Measurements from ENCODE around the gene MOXD1.
A peak's percentile ranks its signal among the peaks of the same experiment; 100 is the strongest.

The MOXD1 gene

GRCh38 chr6:132344811-132345210, 56.5 kb downstream of the MOXD1 start:
- Histone ChIP-seq H3K27me3 (ENCODE audit: insufficient read depth, poor library complexity, severe bottlenecking) (no peaks in the 10 kb centered on the region), H3K36me3 (ENCODE audit: low read depth) (no peaks in the 10 kb centered on the region), H3K4me3 (ENCODE audit: severe bottlenecking) (no peak overlapping the region), H3K4me1 (ENCODE audit: insufficient read depth, poor library complexity, severe bottlenecking) (no peaks in the 10 kb centered on the region), H3K9me3 (ENCODE audit: severe bottlenecking) (no peaks in the 10 kb centered on the region), H3K27ac (ENCODE audit: poor library complexity, severe bottlenecking) (no peak overlapping the region)
- no peak for DNase-seq (ENCODE audit: low spot score)
- ATAC-seq (ENCODE audit: low read depth): no peak
- no peak for TF ChIP-seq CTCF (IDR thresholded peaks at IDR 0.05; ENCODE audit: poor library complexity, severe bottlenecking)

GRCh38 chr6:132341646-132342045, 59.6 kb downstream of the MOXD1 start:
- TF ChIP-seq CTCF (IDR thresholded peaks at IDR 0.05; ENCODE audit: poor library complexity, severe bottlenecking): no peak
- H3K36me3 ChIP-seq (ENCODE audit: low read depth): no peaks in the 10 kb centered on the region
- H3K4me1 ChIP-seq (ENCODE audit: insufficient read depth, poor library complexity, severe bottlenecking): no peaks in the 10 kb centered on the region

GRCh38 chr6:132334521-132334885, 66.8 kb downstream of the MOXD1 start:
- no peaks in the 10 kb centered on the region for H3K9me3 ChIP-seq (ENCODE audit: severe bottlenecking)
- no peak overlapping the region for H3K4me3 ChIP-seq (ENCODE audit: severe bottlenecking)
- DNase-seq (ENCODE audit: low spot score) (no peak), ATAC-seq (ENCODE audit: low read depth) (peak; percentile 19; the same call in 1 of the 3 replicates)
- H3K4me1 ChIP-seq (ENCODE audit: insufficient read depth, poor library complexity, severe bottlenecking): peaks cover 17% of the 10 kb centered on the region
- peak overlapping the region; percentile 47 for H3K27ac ChIP-seq (ENCODE audit: poor library complexity, severe bottlenecking)
- no peaks in the 10 kb centered on the region for H3K36me3 ChIP-seq (ENCODE audit: low read depth)
- no peak for TF ChIP-seq CTCF (IDR thresholded peaks at IDR 0.05; ENCODE audit: poor library complexity, severe bottlenecking)
- H3K27me3 ChIP-seq (ENCODE audit: insufficient read depth, poor library complexity, severe bottlenecking): no peaks in the 10 kb centered on the region

More at GRCh38 chr6:132341646-132342045, 59.6 kb downstream of the MOXD1 start:
- no peak for ATAC-seq (ENCODE audit: low read depth)
- H3K27ac ChIP-seq (ENCODE audit: poor library complexity, severe bottlenecking): no peak overlapping the region
- no peak overlapping the region for H3K4me3 ChIP-seq (ENCODE audit: severe bottlenecking)
- H3K27me3 ChIP-seq (ENCODE audit: insufficient read depth, poor library complexity, severe bottlenecking): no peaks in the 10 kb centered on the region
- DNase-seq (ENCODE audit: low spot score): no peak
- no peaks in the 10 kb centered on the region for H3K9me3 ChIP-seq (ENCODE audit: severe bottlenecking)

GRCh38 chr6:132333639-132334520, 67.4 kb downstream of the MOXD1 start:
- H3K27ac ChIP-seq (ENCODE audit: poor library complexity, severe bottlenecking): peak overlapping the region; percentile 47
- ATAC-seq (ENCODE audit: low read depth) (peak; percentile 93), DNase-seq (ENCODE audit: low spot score) (no peak)
- H3K4me1 ChIP-seq (ENCODE audit: insufficient read depth, poor library complexity, severe bottlenecking): peaks cover 17% of the 10 kb centered on the region
- no peak for TF ChIP-seq CTCF (IDR thresholded peaks at IDR 0.05; ENCODE audit: poor library complexity, severe bottlenecking)
- H3K9me3 ChIP-seq (ENCODE audit: severe bottlenecking): no peaks in the 10 kb centered on the region
- no peak overlapping the region for H3K4me3 ChIP-seq (ENCODE audit: severe bottlenecking)
- no peaks in the 10 kb centered on the region for H3K36me3 ChIP-seq (ENCODE audit: low read depth)
- no peaks in the 10 kb centered on the region for H3K27me3 ChIP-seq (ENCODE audit: insufficient read depth, poor library complexity, severe bottlenecking)

- H3K4me3 ChIP-seq (ENCODE audit: severe bottlenecking): no peak overlapping the region
- peak; percentile 50; the same call in 2 of the 3 replicates for ATAC-seq (ENCODE audit: low read depth)
- H3K36me3 ChIP-seq (ENCODE audit: low read depth): no peaks in the 10 kb centered on the region
- peaks cover 17% of the 10 kb centered on the region for H3K4me1 ChIP-seq (ENCODE audit: insufficient read depth, poor library complexity, severe bottlenecking)
- H3K9me3 ChIP-seq (ENCODE audit: severe bottlenecking): no peaks in the 10 kb centered on the region
- no peak for DNase-seq (ENCODE audit: low spot score)
- no peaks in the 10 kb centered on the region for H3K27me3 ChIP-seq (ENCODE audit: insufficient read depth, poor library complexity, severe bottlenecking)
- peak overlapping the region; percentile 13 for H3K27ac ChIP-seq (ENCODE audit: poor library complexity, severe bottlenecking)
- TF ChIP-seq CTCF (IDR thresholded peaks at IDR 0.05; ENCODE audit: poor library complexity, severe bottlenecking): no peak
These were observed 70.5 kb downstream of the MOXD1 start for GRCh38 chr6:132330759-132331158.

Measured in RWPE2 (cell line).